ENCODE measurements around the gene FAF2.
A peak's percentile ranks its signal among the peaks of the same experiment; 100 is the strongest.

Gene FAF2

DNA sequence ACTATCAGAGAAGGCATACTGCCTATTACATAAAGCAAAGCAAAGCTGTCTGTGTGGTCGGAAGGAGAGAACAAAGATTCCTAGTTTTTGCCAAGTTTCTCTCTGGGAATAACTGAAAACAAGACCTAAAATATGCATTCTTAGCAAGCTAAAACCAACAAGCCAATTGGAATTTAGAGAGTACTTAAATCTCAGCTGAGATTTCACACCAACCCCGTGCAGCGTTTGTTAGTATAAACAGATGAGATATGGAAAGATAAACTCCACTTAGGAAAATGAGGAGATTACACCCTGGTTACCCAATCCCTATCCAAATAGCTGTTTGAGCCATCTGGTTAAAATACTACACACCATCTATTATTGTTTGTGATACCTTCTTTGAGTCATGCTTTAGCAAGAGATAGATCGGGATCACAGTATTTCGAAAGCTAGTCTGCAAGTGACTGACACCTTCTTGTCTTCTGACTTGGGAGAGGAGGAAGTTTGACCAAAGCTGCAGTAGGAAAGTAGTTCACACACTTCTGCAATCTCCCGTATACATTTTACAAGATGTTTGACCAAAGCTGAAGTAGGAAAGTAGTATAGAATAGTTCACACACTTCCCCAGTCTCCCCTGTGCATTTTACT lies 18.2 kb downstream of the FAF2 start:
- TF ChIP-seq, protein P1, sequence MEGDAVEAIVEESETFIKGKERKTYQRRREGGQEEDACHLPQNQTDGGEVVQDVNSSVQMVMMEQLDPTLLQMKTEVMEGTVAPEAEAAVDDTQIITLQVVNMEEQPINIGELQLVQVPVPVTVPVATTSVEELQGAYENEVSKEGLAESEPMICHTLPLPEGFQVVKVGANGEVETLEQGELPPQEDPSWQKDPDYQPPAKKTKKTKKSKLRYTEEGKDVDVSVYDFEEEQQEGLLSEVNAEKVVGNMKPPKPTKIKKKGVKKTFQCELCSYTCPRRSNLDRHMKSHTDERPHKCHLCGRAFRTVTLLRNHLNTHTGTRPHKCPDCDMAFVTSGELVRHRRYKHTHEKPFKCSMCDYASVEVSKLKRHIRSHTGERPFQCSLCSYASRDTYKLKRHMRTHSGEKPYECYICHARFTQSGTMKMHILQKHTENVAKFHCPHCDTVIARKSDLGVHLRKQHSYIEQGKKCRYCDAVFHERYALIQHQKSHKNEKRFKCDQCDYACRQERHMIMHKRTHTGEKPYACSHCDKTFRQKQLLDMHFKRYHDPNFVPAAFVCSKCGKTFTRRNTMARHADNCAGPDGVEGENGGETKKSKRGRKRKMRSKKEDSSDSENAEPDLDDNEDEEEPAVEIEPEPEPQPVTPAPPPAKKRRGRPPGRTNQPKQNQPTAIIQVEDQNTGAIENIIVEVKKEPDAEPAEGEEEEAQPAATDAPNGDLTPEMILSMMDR (IDR thresholded peaks at IDR 0.05; ENCODE audit: poor library complexity, severe bottlenecking): no peak
- Histone ChIP-seq H3K27ac (ENCODE audit: poor library complexity, severe bottlenecking) (peak overlapping the region; percentile 14), H3K36me3 (ENCODE audit: low read depth) (peaks cover 66% of the 10 kb centered on the region), H3K9me3 (ENCODE audit: severe bottlenecking) (no peaks in the 10 kb centered on the region), H3K27me3 (ENCODE audit: insufficient read depth, poor library complexity, severe bottlenecking) (no peaks in the 10 kb centered on the region), H3K4me1 (ENCODE audit: insufficient read depth, poor library complexity, severe bottlenecking) (peaks cover 14% of the 10 kb centered on the region), H3K4me3 (ENCODE audit: severe bottlenecking) (no peak overlapping the region)
- DNase-seq (ENCODE audit: low spot score) (no peak), ATAC-seq (ENCODE audit: low read depth) (peak; percentile 91)

DNA sequence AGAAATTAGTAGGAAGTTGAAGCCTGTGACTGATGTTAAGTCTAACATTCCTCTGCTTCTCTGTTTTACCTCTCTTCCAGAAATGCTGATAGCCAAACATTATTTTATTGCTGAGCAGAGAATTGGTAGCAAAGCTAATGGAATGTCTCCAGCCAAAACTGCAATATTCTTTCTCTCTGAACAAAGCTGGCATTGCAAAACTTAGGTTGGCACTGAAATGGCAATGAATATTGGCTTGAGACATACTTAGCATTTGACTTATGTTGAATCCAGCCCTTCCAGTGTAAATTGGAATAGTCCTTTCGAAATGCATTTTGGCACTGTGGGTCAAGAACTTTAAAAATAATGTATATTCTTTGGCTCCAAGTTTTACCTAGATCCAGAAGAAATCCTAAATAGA lies 21.1 kb downstream of the FAF2 start:
- peaks cover 16% of the 10 kb centered on the region for H3K4me1 ChIP-seq (ENCODE audit: insufficient read depth, poor library complexity, severe bottlenecking)
- no peaks in the 10 kb centered on the region for H3K9me3 ChIP-seq (ENCODE audit: severe bottlenecking)
- no peaks in the 10 kb centered on the region for H3K27me3 ChIP-seq (ENCODE audit: insufficient read depth, poor library complexity, severe bottlenecking)
- H3K36me3 ChIP-seq (ENCODE audit: low read depth): peaks cover 59% of the 10 kb centered on the region
- TF ChIP-seq, protein P1 (IDR thresholded peaks at IDR 0.05; ENCODE audit: poor library complexity, severe bottlenecking): no peak
- no peak for ATAC-seq (ENCODE audit: low read depth)
- no peak overlapping the region for H3K27ac ChIP-seq (ENCODE audit: poor library complexity, severe bottlenecking)
- DNase-seq (ENCODE audit: low spot score): no peak
- no peak overlapping the region for H3K4me3 ChIP-seq (ENCODE audit: severe bottlenecking)

DNA sequence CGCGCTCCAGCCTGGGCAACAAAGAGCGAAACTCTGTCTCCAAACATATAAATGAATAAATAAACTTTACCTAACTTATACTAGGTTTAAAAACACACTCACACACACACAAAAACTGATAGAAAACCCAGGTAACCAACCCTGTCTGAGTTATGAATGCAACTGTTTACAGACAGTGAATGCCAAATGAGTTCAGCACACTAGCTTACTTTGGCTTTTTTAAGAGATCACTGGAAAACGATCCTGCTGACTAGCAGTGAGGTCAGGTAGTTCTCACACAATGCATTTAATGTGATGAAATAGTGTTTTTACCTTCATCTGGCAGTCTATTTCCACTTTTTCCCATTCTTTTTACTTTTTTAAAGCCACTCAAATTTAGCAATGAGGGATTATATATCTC lies 22.4 kb downstream of the FAF2 start:
- Histone ChIP-seq H3K9me3 (ENCODE audit: severe bottlenecking) (no peaks in the 10 kb centered on the region), H3K27ac (ENCODE audit: poor library complexity, severe bottlenecking) (no peak overlapping the region), H3K36me3 (ENCODE audit: low read depth) (peaks cover 62% of the 10 kb centered on the region), H3K4me1 (ENCODE audit: insufficient read depth, poor library complexity, severe bottlenecking) (peaks cover 16% of the 10 kb centered on the region), H3K4me3 (ENCODE audit: severe bottlenecking) (no peak overlapping the region), H3K27me3 (ENCODE audit: insufficient read depth, poor library complexity, severe bottlenecking) (no peaks in the 10 kb centered on the region)
- no peak for ATAC-seq (ENCODE audit: low read depth)
- no peak for DNase-seq (ENCODE audit: low spot score)
- TF ChIP-seq, protein P1 (IDR thresholded peaks at IDR 0.05; ENCODE audit: poor library complexity, severe bottlenecking): no peak

DNA sequence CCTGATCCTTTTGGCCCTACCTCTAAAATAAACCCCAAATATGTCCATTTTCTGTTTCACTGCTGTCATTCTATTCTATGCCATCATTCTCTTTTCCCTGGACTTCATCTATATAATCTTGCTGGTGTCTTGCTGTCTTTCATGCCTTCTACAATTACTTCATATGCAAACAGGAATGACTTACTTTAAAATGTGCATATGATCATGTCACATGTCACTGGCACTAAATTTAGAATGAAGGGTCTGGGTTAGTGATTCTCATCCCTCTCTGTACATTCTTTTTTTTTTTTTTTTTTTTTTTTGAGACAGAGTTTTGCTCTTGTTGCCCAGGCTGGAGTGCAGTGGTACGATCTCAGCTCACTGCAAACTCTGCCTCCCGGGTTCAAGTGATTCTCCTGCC lies 22.9 kb downstream of the FAF2 start:
- ATAC-seq (ENCODE audit: low read depth): no peak
- H3K27ac ChIP-seq (ENCODE audit: poor library complexity, severe bottlenecking): no peak overlapping the region
- TF ChIP-seq, protein P1 (IDR thresholded peaks at IDR 0.05; ENCODE audit: poor library complexity, severe bottlenecking): no peak
- no peaks in the 10 kb centered on the region for H3K9me3 ChIP-seq (ENCODE audit: severe bottlenecking)
- H3K36me3 ChIP-seq (ENCODE audit: low read depth): peaks cover 60% of the 10 kb centered on the region
- H3K27me3 ChIP-seq (ENCODE audit: insufficient read depth, poor library complexity, severe bottlenecking): no peaks in the 10 kb centered on the region
- no peak overlapping the region for H3K4me3 ChIP-seq (ENCODE audit: severe bottlenecking)
- H3K4me1 ChIP-seq (ENCODE audit: insufficient read depth, poor library complexity, severe bottlenecking): peaks cover 10% of the 10 kb centered on the region
- no peak for DNase-seq (ENCODE audit: low spot score)

DNA sequence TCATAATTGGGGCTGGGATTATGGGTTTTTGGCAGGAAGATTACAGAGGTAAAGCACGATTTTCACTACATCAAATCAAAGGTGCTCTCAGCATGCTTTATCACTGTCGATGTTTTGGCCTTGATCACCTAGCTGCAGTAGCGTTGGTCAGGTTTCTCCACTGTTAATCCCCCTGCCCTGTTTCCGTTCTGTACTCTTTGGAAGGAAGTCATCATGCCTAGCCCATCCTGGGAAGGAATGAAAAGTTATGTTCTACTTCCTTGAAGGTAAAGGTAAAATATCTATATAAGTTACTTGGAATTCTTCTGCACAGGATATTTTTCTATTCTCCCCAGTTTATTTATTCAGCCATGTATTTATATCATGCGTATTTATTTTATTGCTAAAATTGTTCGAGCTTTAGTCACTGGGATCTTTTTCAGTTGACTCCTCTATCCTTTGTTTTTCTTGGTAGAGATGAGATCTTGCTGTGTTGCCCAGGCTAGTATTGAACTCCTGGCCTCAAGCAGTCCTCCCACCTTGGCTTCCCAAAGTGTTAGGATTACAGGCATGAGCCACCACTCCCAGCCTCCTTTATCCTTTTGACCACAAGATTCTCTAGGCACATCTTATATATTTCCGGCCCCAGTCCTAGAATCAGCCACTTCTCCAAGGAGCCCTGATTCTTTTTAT lies 25.3 kb downstream of the FAF2 start:
- ATAC-seq (ENCODE audit: low read depth): no peak
- TF ChIP-seq, protein P1 (IDR thresholded peaks at IDR 0.05; ENCODE audit: poor library complexity, severe bottlenecking): no peak

More for the DNA sequence above, 25.3 kb downstream of the FAF2 start:
- H3K27me3 ChIP-seq (ENCODE audit: insufficient read depth, poor library complexity, severe bottlenecking): no peaks in the 10 kb centered on the region
- H3K9me3 ChIP-seq (ENCODE audit: severe bottlenecking): no peaks in the 10 kb centered on the region
- no peak overlapping the region for H3K4me3 ChIP-seq (ENCODE audit: severe bottlenecking)
- peaks cover 63% of the 10 kb centered on the region for H3K36me3 ChIP-seq (ENCODE audit: low read depth)
- no peak overlapping the region for H3K27ac ChIP-seq (ENCODE audit: poor library complexity, severe bottlenecking)
- H3K4me1 ChIP-seq (ENCODE audit: insufficient read depth, poor library complexity, severe bottlenecking): peaks cover 3% of the 10 kb centered on the region
- no peak for DNase-seq (ENCODE audit: low spot score)

All from RWPE2 (cell line).